Activated T-cell treated with anti-CD3 and anti-CD28 coated beads for 24 hours (primary cell): ENCODE results near the gene FBLN1.
"Not testable (repeated sequence)": the region's sequence is repeated elsewhere in the genome, so short reads cannot be mapped to it uniquely, and the experiment has no call there.

Experiments
- DNase-seq: peaks from one replicate; pipeline ENCODE4 v3.0.0-alpha.2; 2020; ENCODE audit warnings: low read depth

Gene FBLN1

GRCh38 chr22:45528046-45528445 is 25.4 kb downstream of the FBLN1 start:
- no peak for DNase-seq

- DNase-seq = no peak
Measured at GRCh38 chr22:45529105-45529504, 26.4 kb downstream of the FBLN1 start.

DNA sequence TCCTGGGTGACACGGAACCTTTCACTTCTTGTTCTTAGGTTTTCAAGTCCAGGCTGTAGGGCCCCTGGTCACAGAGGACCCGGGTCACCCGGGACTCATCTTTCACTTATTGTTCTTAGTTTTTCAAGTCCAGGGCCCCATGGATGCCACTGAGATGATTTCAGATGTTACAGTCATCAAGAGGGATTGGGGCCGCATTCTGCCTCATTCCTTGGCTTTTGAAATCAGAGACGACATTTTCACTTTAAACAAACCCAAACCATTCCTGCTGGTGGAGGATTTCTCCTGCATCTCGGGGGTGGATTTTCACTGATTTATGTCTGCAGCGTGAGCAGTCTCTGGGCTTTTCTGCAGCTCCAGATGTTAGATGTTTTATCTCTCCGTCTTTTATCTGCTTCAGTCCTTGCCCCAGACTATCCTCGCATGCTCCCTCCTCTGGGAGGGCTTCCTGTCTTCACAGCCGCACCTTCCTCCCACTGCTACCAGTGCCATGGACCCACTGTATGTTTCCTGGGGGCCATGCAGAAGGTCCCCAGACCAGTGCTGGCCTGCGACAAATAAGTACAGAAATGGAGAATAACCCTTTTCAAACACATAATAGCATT is 27.4 kb downstream of the FBLN1 start:
- DNase-seq = no peak

GRCh38 chr22:45531441-45532234 is 29.0 kb downstream of the FBLN1 start:
- no peak for DNase-seq

DNA sequence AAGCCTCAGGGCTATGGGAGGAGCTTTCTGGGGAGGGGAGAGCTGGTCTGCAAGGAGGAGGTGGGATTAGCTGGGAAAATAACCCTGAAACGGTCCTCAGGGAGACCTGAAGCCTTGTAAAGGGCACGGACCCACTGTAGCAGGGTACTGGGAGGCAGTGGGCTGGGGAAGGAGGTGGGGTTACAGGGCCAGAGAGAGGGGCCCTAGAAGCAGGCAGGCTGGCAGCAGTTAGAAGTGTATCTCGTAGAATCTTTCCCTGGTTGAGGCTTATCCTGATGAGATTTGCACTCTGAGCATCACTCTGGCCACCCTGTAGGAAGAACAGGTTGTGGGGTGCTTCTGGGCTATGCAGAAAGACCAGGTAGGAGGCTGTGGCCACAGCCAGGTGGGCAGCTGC is 29.6 kb downstream of the FBLN1 start:
- no peak for DNase-seq

- DNase-seq = no peak
Measured at GRCh38 chr22:45533703-45534102, 31.0 kb downstream of the FBLN1 start.

GRCh38 chr22:45534339-45535192 is 31.9 kb downstream of the FBLN1 start:
- no peak for DNase-seq

GRCh38 chr22:45535290-45535689 is 32.6 kb downstream of the FBLN1 start:
- no peak for DNase-seq

GRCh38 chr22:45535835-45536234 is 33.2 kb downstream of the FBLN1 start:
- not testable (repeated sequence) for DNase-seq

- DNase-seq = no peak
Measured at GRCh38 chr22:45537734-45538181, 35.1 kb downstream of the FBLN1 start.

DNA sequence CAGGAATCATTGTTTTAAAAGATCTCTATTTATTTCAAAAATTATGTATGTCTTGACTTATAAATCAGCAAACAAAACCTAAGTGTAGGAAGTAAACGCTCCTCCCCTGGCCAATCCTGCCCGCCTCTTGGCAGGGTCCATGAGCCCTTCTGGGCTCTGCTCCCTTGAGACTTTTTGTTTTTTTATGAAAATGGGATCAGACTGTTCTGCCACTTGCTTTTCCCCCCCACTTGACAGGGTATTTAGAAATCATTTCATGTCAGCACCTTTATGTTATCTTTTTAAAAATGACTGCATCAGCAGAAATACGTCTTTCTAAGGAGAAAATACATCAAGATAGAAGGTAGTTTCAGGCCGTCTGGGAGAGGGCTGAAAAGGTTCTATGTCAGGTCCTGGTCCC is 35.6 kb downstream of the FBLN1 start:
- DNase-seq = no peak

- no peak for DNase-seq
Measured at GRCh38 chr22:45540122-45540521, 37.4 kb downstream of the FBLN1 start.

DNA sequence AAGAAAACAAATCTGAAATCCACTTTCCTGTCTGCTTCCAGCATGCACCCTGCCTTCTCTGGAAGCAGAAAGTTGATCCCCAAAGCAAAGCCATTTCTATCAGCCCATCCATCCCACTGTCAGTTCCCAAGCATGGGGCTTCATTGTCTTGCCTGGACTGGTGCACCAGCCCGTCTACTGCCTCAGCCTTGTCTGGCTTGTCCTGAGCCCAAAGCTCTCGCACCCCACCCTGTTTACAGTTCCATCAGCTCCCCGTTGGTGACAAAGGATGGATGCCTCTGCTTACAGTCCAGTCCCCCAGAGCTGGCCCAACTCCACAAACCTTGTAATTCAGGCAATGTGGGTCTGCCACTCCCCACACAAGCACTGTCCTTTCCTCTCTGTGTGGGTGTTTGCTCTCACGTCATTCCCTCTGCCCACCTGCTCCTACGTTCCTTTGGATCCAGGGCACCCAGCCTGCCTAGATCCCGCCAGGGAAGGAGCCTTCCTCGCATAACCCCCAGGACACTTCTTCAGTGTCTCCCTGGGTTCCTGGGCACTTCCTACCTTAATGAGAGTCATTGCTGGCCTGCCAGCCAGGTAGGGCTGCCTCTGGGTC is 38.8 kb downstream of the FBLN1 start:
- DNase-seq = no peak

- no peak for DNase-seq
Measured at GRCh38 chr22:45542001-45542520, 39.4 kb downstream of the FBLN1 start.

DNA sequence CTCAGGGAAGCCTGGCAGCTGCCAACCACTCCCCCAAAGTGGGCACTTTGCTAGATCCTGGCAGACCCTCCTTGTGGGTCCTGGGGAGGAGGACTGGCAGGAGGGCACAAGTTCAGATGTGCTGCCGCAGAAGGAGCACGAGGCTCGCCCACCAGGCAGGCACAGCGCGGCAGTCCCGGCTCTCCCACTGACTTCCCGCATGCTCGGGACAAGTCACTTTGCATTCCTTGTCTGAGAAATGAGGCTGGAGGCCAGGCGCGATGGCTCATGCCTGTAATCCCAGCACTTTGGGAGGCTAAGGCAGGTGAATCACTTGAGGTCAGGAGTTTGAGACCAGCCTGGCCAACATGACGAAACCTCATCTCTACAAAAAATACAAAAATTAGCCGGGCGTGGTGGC is 40.1 kb downstream of the FBLN1 start:
- DNase-seq = not testable (repeated sequence)

- DNase-seq = no peak
Measured at GRCh38 chr22:45543243-45543642, 40.6 kb downstream of the FBLN1 start.

DNA sequence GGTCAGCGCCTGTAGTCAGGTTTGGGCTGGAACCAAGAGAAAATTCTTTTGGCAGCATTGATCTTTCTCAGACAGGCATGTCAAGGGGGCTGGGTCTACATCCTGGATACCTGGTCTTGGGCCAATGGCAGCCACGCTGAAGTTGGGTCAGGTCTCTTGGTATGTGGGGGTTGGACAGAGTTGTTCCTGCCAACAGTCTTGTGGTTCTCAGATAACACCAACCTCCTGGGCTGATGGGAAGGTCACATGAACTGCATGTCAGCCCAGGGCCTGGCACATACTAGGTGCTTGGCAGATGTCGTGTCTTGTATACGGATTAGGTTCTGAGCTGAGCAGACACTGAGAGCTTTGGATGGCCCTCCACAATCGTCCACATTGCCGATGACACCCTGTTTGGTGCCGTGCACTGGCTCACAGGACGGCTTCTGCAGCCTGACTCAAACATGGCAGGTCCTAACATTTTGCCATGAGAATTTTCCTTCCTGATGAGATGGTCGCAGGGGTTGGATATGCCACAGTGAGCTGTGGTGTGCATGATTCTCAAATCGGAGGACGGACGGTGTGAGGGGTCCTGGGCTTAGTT is 42.0 kb downstream of the FBLN1 start:
- no peak for DNase-seq

DNA sequence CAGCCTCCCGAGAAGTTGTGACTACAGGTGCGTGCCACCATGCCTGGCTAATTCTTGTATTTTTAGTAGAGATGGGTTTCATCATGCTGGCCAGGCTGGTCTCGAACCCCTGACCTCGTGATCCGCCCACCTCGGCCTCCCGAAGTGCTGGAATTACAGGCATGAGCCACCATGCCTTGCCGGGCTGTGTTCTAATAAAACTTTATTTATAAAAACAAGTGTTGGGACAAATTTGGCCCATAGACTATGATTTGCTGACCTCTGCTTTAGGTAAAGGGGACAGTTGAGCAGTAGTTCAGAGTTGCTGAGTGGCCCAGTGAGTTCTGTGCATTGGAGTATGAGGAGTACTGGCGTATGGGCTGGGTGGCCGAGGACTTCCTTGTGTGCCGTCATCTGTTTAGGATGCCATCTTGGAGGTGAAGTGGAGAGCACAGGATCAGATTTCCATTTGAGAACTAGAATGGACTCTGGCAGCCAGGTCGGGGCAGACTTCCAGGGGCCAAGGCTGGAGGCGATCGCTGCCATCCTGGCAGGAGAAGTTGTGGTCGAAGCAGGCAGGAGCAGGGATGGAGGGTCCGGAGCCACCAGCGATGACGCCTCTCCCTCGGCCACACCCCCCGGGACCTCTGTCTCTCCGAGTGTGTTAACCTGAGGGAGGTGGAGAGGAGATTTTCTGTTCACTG is 43.8 kb downstream of the FBLN1 start:
- DNase-seq = no peak

DNA sequence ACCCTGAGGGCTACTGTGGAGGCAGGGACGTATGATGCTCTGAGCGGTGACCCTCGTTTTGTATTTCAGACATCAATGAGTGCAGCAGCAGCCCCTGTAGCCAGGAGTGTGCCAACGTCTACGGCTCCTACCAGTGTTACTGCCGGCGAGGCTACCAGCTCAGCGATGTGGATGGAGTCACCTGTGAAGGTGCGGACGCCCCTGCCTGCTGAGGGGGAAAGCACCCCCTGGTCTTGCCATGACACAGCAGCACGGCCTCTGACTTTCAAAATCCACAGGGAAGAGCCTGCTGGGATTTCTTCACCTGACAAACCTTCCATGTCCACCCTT is 44.3 kb downstream of the FBLN1 start:
- DNase-seq = no peak

DNA sequence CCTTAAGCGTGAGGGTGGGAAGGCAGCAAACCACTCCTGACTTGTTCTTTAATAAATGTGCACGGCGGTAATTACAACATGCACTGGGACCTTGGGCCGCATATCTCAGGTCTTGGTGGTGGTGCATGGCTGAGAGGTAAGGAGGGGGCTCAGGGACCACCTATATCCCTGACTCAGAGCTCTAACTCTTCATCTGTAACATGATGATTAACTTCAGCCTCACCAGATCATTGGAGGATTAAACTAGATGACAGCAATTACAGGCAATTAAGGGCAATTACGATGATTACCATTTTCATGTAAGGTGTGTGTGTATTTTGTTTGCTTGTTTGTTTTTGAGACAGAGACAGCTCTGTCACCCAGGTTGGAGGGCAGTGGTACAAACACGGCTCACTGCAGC is 45.0 kb downstream of the FBLN1 start:
- DNase-seq = no peak

GRCh38 chr22:45548247-45548840 is 45.7 kb downstream of the FBLN1 start:
- DNase-seq = no peak
